Liver (tissue), 9 donors: ENCODE results near the gene NRDC. TPM values are rescaled to one million over a fixed set of nuclear protein-coding genes. Genes with fewer than 3 reads are reported as not detected.

Experiments used
- DNase-seq: peaks from one replicate; pipeline ENCODE4 v3.0.0-alpha.2; 2017; ENCODE audit warnings: low spot score
- H3K27ac ChIP-seq, 2 donors: one replicate each; pipeline ENCODE4 v1.7.0; 2013; ENCODE audit warnings: inconsistent platforms in 2 of 2, low read length in 2 of 2, control low read depth in 1 of 2, low read depth in 1 of 2, mild to moderate bottlenecking in 1 of 2
- H3K27me3 ChIP-seq, 4 donors: one replicate each; pipeline versions ENCODE4 v1.6.1 to v1.7.0; 2013; ENCODE audit warnings: low read length in 3 of 4, inconsistent platforms in 1 of 4, mild to moderate bottlenecking in 1 of 4, moderate library complexity in 1 of 4; ENCODE audit not compliant: control insufficient read depth in 4 of 4, insufficient read depth in 4 of 4
- H3K36me3 ChIP-seq, 4 donors: one replicate each; pipeline versions ENCODE4 v1.6.1 to v1.7.0; 2013; ENCODE audit warnings: low read length in 3 of 4, mild to moderate bottlenecking in 3 of 4, low read depth in 1 of 4, moderate library complexity in 1 of 4; ENCODE audit not compliant: control insufficient read depth in 4 of 4, insufficient read depth in 3 of 4
- H3K4me1 ChIP-seq, 4 donors: one replicate each; pipeline versions ENCODE4 v1.6.1 to v1.7.0; 2013; ENCODE audit warnings: low read length in 3 of 4, mild to moderate bottlenecking in 3 of 4, moderate library complexity in 1 of 4; ENCODE audit not compliant: control insufficient read depth in 4 of 4, insufficient read depth in 4 of 4
- H3K4me3 ChIP-seq, 3 donors: one replicate each; pipeline versions ENCODE4 v1.6.1 to v1.7.0; 2013; ENCODE audit warnings: low read length in 3 of 3, control low read depth in 1 of 3, low read depth in 1 of 3, mild to moderate bottlenecking in 1 of 3
- H3K9ac ChIP-seq, 2 donors: one replicate each; pipeline ENCODE4 v1.7.0; 2013; ENCODE audit warnings: low read length in 2 of 2, mild to moderate bottlenecking in 2 of 2, moderate library complexity in 2 of 2, control low read depth in 1 of 2, low read depth in 1 of 2
- H3K9me3 ChIP-seq, 4 donors: one replicate each; pipeline versions ENCODE4 v1.6.1 to v1.7.0; 2013; ENCODE audit warnings: low read length in 3 of 4; ENCODE audit not compliant: control insufficient read depth in 4 of 4
- ATF3 ChIP-seq: IDR thresholded peaks from 2 replicates; pipeline ENCODE4 v1.6.1; 2016; ENCODE audit warnings: antibody characterized with exemption
- CTCF ChIP-seq: fragments of 150-350 bp; IDR thresholded peaks from 2 replicates; pipeline ENCODE4 v1.5.1; 2017; ENCODE audit warnings: improper control_type of control experiment, low read depth, low read length; ENCODE audit not compliant: missing input control
- EGR1 ChIP-seq, 2 donors: IDR thresholded peaks; 2 replicates each; pipeline ENCODE4 v1.6.1; 2016 to 2018; ENCODE audit warnings: antibody characterized with exemption in 2 of 2, low read depth in 2 of 2
- FOXA1 ChIP-seq: IDR thresholded peaks from 2 replicates; pipeline ENCODE4 v1.6.1; 2016; ENCODE audit warnings: antibody characterized with exemption
- FOXA2 ChIP-seq: IDR thresholded peaks from 2 replicates; pipeline ENCODE4 v1.6.1; 2016; ENCODE audit warnings: antibody characterized with exemption
- GABPA ChIP-seq, 2 donors: IDR thresholded peaks in 1 of 2; conservative IDR thresholded peaks in 1 of 2; 2 replicates each; pipeline ENCODE4 v1.6.1; 2016; ENCODE audit warnings: antibody characterized with exemption in 2 of 2, mild to moderate bottlenecking in 1 of 2, moderate library complexity in 1 of 2
- HNF4A ChIP-seq, 2 donors: conservative IDR thresholded peaks; 2 replicates each; pipeline ENCODE4 v1.6.1; 2016; ENCODE audit warnings: antibody characterized with exemption in 2 of 2, mild to moderate bottlenecking in 2 of 2
- HNF4G ChIP-seq: IDR thresholded peaks from 2 replicates; pipeline ENCODE4 v1.6.1; 2016; ENCODE audit warnings: antibody characterized with exemption
- JUND ChIP-seq, 2 donors: IDR thresholded peaks; 2 replicates each; pipeline ENCODE4 v1.6.1; 2016; ENCODE audit warnings: antibody characterized with exemption in 2 of 2
- MAX ChIP-seq: IDR thresholded peaks from 2 replicates; pipeline ENCODE4 v1.6.1; 2016; ENCODE audit warnings: antibody characterized with exemption
- NR2F2 ChIP-seq: IDR thresholded peaks from 2 replicates; pipeline ENCODE4 v1.6.1; 2016; ENCODE audit warnings: antibody characterized with exemption
- RAD21 ChIP-seq, 2 donors: IDR thresholded peaks; 2 replicates each; pipeline ENCODE4 v1.6.1; 2016; ENCODE audit warnings: antibody characterized with exemption in 2 of 2, mild to moderate bottlenecking in 2 of 2
- REST ChIP-seq: IDR thresholded peaks from 2 replicates; pipeline ENCODE4 v1.6.1; 2016; ENCODE audit warnings: antibody characterized with exemption, mild to moderate bottlenecking
- RXRA ChIP-seq, 2 donors: IDR thresholded peaks; 2 replicates each; pipeline ENCODE4 v1.6.1; 2017 to 2018; ENCODE audit warnings: antibody characterized with exemption in 2 of 2, mild to moderate bottlenecking in 1 of 2
- SP1 ChIP-seq: IDR thresholded peaks from 2 replicates; pipeline ENCODE4 v1.6.1; 2018; ENCODE audit warnings: antibody characterized with exemption, mild to moderate bottlenecking
- TAF1 ChIP-seq: conservative IDR thresholded peaks from 2 replicates; pipeline ENCODE4 v1.6.1; 2016; ENCODE audit warnings: antibody characterized with exemption, mild to moderate bottlenecking
- YY1 ChIP-seq: IDR thresholded peaks from 2 replicates; pipeline ENCODE4 v1.6.1; 2016; ENCODE audit warnings: antibody characterized with exemption, mild to moderate bottlenecking
- ZBTB33 ChIP-seq: IDR thresholded peaks from 2 replicates; pipeline ENCODE4 v1.6.1; 2016; ENCODE audit warnings: antibody characterized with exemption
- WGBS: extraction: QIAGEN DNeasy Blood & Tissue Kit; methylation state at CpG from one replicate; pipeline ENCODE4 v1.1.7; 2013; 5-methylcytosine and 5-hydroxymethylcytosine counted together
- polyA plus RNA-seq, 2 donors: library from polyadenylated mRNA; stranded (reverse) in 1 of 2; unstranded in 1 of 2; fragments of 200-250 nt in 1 of 2; fragments of >200 nt in 1 of 2; fragmentation: Nextera tagmentation in 1 of 2; extraction: Ambion mirVana in 1 of 2; gene quantifications; one replicate each; pipeline versions ENCODE4 v1.2.1 to v1.2.3, GENCODE V29; 2013 to 2015
- total RNA-seq, 2 donors: library from RNA; depleted of rRNA; stranded (reverse); fragments of >200 nt; gene quantifications; one replicate each; pipeline ENCODE4 v1.2.3, GENCODE V29; 2014
- donor health status: healthy.
- donor health status: healthy.
- donor health status: healthy.
- donor health status: healthy.
- donor health status: healthy.

The NRDC gene
- total and polyA plus RNA-seq, 4 donors, result 42.8 to 88.7 (median 72.1) TPM

GRCh38 chr1:51788938-51789337, 89.6 kb downstream of the NRDC start:
- WGBS, result 59% methylated on average over 2 of the region's 2 CpGs
- Histone ChIP-seq H3K36me3 (peaks cover 8 to 93% (median 79%) of the 10 kb centered on the region in 4 donors), H3K27me3 (no peaks in the 10 kb centered on the region), H3K27ac (no peak overlapping the region), H3K9me3 (no peaks in the 10 kb centered on the region), H3K9ac (no peak overlapping the region), H3K4me3 (no peak overlapping the region), H3K4me1 (peaks cover under 1 to 12% (median 4%) of the 10 kb centered on the region in 4 donors)
- no peak for TF ChIP-seq SP1
- TF ChIP-seq NR2F2, result no peak
- no peak for TF ChIP-seq ATF3
- no peak for TF ChIP-seq FOXA2
- no peak for TF ChIP-seq HNF4A (conservative IDR thresholded peaks at IDR 0.05)
- no peak for TF ChIP-seq TAF1
- no peak for TF ChIP-seq REST
- no peak for TF ChIP-seq FOXA1
- no peak for TF ChIP-seq RAD21 (IDR thresholded peaks at IDR 0.05)
- no peak for TF ChIP-seq EGR1 (IDR thresholded peaks at IDR 0.05; ENCODE audit: low read depth in 2 of 2)
- no peak for TF ChIP-seq JUND (IDR thresholded peaks at IDR 0.05)
- no peak for TF ChIP-seq YY1
- no peak for TF ChIP-seq MAX
- no peak for TF ChIP-seq HNF4G
- TF ChIP-seq GABPA (IDR thresholded peaks at IDR 0.05 in 1 of 2, conservative IDR thresholded peaks at IDR 0.05 in 1 of 2), result no peak
- no peak for TF ChIP-seq ZBTB33
- no peak for TF ChIP-seq CTCF
- no peak for DNase-seq

- Histone ChIP-seq H3K9ac (no peak overlapping the region), H3K27ac (no peak overlapping the region), H3K36me3 (peaks cover 13 to 92% (median 77%) of the 10 kb centered on the region in 4 donors), H3K4me1 (no peaks in the 10 kb centered on the region), H3K4me3 (no peak overlapping the region), H3K9me3 (no peaks in the 10 kb centered on the region), H3K27me3 (no peaks in the 10 kb centered on the region)
- WGBS, result 86% methylated on average over 4 of the region's 4 CpGs
- no peak for TF ChIP-seq RXRA (IDR thresholded peaks at IDR 0.05)
- no peak for TF ChIP-seq HNF4A (conservative IDR thresholded peaks at IDR 0.05)
- no peak for TF ChIP-seq EGR1 (IDR thresholded peaks at IDR 0.05; ENCODE audit: low read depth in 2 of 2)
- no peak for TF ChIP-seq NR2F2
- TF ChIP-seq ATF3, result no peak
- TF ChIP-seq YY1, result no peak
- TF ChIP-seq GABPA (IDR thresholded peaks at IDR 0.05 in 1 of 2, conservative IDR thresholded peaks at IDR 0.05 in 1 of 2), result no peak
- no peak for TF ChIP-seq JUND (IDR thresholded peaks at IDR 0.05)
- no peak for TF ChIP-seq ZBTB33
- TF ChIP-seq FOXA2, result no peak
- TF ChIP-seq FOXA1, result no peak
- TF ChIP-seq RAD21 (IDR thresholded peaks at IDR 0.05), result no peak
- no peak for DNase-seq
Observed at GRCh38 chr1:51784997-51785421, 93.5 kb downstream of the NRDC start.
